T1000 (cell line): ENCODE results near the gene MLEC.
A peak's percentile ranks its signal among the peaks of the same experiment; 100 is the strongest.

Experiments used
- DNase-seq: peaks from one replicate; lab custom pipeline; 2025; ENCODE audit warnings: mixed read lengths; lab: John Stamatoyannopoulos, UW

Gene MLEC

GRCh38 chr12:120692524-120693033 is 5.6 kb downstream of the MLEC start:
- DNase-seq = no peak

GRCh38 chr12:120693848-120694247 is 6.9 kb downstream of the MLEC start:
- no peak for DNase-seq

- DNase-seq = no peak
These were observed 9.7 kb downstream of the MLEC start for GRCh38 chr12:120696626-120697025.

- DNase-seq = no peak
These were observed 10.4 kb downstream of the MLEC start for GRCh38 chr12:120697344-120697743.

- no peak for DNase-seq
These were observed 11.7 kb downstream of the MLEC start for GRCh38 chr12:120698665-120699064.

GRCh38 chr12:120699553-120699952 is 12.6 kb downstream of the MLEC start:
- DNase-seq = no peak

- no peak for DNase-seq
These were observed 13.9 kb downstream of the MLEC start for GRCh38 chr12:120700886-120701285.

- DNase-seq = no peak
These were observed 15.7 kb downstream of the MLEC start for GRCh38 chr12:120702637-120703036.

- no peak for DNase-seq
These were observed 16.5 kb downstream of the MLEC start for GRCh38 chr12:120703311-120703942.

DNA sequence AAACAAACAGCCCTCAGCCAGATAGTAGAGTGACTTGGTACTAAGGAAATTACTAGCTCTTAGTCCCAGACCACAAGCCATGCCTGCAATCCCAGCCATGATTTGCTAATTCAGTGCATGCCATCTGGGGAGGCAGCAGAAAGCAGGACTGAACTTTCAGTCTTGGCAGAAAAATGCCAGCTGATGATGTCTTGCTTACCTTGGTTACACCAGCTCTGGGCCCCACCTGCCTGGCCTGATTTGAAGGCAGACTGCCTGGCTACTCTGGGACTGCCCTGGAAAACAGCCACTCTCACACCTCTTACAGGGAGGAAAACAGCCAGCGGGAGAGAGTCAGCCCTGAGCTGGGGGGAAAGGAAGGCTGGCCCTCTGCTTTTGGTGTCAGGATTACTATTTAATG is 18.7 kb downstream of the MLEC start:
- no peak for DNase-seq

GRCh38 chr12:120706029-120706428 is 19.1 kb downstream of the MLEC start:
- DNase-seq = no peak

DNA sequence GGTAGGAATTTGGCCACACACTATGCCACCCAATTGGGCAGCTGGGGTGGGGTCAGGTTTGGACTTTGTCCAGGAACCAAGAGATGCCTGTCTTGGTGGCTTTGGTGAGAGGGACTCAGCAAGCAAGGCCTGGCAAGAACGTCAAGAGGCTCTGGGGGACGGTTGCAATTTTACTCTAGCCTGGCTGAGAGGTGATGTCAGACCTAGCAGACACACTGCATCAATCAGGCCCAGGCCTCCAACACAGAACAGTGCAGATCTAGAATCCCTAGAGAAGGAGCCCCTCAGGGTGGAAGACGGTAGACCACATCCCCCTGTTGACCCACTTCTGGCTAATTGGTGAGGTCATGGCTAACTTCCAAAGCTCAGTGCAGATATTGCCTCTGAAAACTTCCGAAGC is 21.7 kb downstream of the MLEC start:
- DNase-seq = no peak

DNA sequence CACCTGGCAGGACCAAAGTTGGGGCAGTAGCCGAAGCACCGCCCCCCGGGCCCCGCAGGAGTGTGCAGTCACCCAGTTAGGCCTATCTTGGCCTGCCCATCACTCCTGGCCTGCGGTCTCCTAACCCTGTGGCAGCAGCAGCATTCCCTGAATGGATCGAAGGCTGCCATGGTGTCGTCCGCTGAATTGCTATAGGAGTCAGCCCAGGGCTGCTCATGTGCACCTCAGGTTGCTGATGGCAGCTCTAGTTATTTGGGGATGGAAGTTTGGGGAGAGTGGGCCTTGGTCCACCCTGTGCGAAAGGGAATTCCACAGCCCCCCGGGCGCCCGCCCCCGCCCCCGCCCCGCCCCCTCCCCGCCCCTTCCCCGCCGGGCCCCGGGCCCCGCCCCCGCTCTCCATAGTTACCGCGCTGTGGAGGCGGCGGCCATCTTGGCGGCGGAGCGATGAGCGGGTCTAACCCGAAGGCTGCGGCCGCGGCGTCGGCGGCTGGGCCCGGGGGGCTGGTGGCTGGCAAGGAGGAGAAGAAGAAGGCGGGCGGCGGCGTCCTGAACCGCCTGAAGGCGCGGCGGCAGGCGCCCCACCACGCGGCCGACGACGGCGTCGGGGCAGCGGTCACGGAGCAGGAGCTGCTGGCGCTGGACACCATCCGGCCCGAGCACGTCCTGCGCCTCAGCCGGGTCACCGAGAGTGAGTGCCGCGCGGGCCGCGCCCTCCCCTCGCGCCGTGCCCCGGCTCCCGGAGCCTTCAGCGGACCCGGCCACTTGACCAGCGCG is 23.3 kb downstream of the MLEC start, which contains the start of gene UNC119B:
UNC119B (plus strand) TSS at position 428 of the 774 bp plus-strand sequence; CDS start at position 445, 17 bp downstream.
- peak; percentile 65 for DNase-seq

DNA sequence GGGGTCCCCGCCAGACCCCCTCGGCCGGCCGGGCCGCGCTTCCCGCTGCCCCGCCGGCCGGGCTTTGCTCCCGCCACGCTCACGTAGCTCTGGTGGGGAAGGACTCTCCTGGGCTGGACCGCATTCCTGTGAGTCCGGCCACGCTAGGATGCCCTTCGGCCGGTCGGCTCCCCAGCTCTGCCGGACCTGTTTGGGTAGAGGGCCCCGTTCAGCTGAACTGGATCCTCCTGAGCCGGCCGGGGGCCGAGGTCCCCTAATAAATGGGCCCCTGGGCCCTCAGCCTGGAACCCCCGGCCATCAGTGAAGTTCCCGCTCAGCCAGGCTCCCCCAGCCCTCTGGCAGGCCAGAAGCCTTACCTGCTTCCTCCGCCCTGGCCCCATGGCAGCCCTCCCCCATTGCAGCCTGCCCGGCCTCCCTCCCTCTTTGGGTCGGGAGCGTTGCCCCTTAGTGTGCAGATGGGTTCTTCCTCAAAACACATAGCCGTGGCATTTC is 23.9 kb downstream of the MLEC start:
- DNase-seq = no peak

GRCh38 chr12:120711411-120711810 is 24.5 kb downstream of the MLEC start:
- no peak for DNase-seq

DNA sequence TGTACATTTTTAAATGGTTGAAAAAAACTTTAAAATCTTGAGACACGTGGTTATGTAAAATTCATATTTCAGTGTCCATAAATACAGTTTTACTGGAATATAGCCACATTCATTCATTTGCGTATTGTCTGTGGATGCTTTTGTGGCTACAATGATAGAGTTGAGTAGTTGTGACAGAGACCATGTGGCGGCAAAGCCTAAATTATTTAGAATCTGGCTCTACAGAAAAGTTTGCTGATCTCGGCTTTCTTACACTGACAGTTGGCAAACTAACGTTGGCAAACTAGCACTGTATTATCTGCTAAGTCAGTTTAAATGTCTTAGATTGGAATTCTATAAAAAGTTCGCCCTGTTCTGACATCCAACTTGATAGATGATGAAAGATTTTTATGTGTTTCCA is 25.7 kb downstream of the MLEC start:
- DNase-seq = no peak

GRCh38 chr12:120713861-120714482 is 27.0 kb downstream of the MLEC start:
- DNase-seq = peak; percentile 50

- no peak for DNase-seq
These were observed 31.1 kb downstream of the MLEC start for GRCh38 chr12:120718055-120718454.

- no peak for DNase-seq
These were observed 32.1 kb downstream of the MLEC start for GRCh38 chr12:120719072-120719471.

DNA sequence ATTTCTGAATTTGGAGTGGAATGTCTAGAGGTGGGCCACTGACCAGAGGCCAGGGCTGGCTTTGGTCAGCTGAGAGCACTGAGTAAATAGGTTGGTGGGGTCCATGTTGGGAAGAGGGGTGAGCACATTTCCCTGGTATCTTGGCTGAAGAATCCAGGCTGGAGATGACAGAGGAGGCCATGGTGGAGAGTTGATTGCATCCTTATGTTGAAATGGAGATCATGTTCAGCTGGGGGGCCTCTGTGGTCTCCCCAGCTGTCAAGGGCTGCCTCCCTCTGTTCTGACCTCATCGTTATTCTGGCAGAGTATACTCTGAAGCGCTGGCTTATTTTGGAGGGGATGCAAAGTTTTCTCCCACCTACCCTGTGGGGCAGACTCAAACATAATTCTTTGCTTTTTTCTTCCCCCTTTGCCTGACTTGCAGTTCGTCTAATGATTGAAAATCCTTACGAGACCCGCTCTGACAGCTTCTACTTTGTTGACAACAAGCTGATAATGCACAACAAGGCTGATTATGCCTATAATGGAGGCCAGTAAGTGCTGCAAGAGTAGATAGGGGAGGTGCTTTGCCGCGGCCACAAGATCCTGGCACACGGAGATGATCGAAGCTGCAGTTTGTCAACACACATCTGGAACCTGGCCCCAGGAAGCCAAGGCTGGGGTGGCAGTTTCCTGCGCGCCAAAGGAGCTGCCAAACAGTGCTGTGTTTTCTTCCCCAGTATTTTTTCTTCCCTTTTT is 32.7 kb downstream of the MLEC start:
- DNase-seq = no peak

DNA sequence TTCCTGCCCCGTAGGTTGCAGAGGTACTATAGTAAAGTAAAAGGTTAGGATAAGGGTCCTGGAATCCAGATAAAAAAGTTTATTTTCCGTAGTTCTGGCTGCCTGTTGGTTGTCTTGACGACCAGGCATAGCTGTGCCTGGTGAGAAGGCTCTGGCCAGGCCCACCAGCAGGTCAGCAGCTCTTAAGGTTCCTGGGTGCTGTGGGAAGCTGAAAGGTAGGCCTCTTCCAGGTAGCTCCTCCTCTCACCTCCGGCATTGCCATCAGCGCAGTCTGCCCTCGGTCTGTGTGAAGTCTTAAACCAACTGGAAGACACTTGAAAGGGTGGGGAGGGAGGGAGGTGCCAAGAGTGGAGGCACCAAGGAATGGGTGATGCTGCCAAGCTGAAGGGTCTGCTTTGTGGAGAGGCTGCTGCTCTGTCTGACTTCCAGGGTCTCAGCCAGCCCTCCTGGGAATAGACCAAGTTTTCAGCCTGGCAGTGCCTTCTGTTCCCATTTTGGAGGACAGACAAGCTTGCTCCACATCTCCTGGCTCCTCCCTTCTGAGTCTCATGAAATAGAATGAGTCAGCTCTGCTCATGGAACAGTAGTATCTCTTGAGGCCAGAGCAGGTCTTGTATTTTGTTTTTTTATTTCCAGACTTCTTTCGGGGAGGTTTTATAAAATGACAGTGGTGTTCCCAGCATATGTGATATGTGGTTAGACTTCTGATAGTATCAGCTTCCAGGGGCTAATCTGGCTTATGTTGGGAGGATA is 33.5 kb downstream of the MLEC start:
- DNase-seq = no peak
